Stimulated activated CD8-positive, alpha-beta memory T cell treated with anti-CD3 and anti-CD28 coated beads, Interleukin-15, amount 100 ng/mL, for 4 hours (primary cell): ENCODE results near the gene PRKACB.

Experiments used
- DNase-seq, 2 donors: peaks; one replicate each; pipeline ENCODE4 v3.0.0-alpha.2; 2020; ENCODE audit warnings: low read depth in 2 of 2

Gene PRKACB

DNA sequence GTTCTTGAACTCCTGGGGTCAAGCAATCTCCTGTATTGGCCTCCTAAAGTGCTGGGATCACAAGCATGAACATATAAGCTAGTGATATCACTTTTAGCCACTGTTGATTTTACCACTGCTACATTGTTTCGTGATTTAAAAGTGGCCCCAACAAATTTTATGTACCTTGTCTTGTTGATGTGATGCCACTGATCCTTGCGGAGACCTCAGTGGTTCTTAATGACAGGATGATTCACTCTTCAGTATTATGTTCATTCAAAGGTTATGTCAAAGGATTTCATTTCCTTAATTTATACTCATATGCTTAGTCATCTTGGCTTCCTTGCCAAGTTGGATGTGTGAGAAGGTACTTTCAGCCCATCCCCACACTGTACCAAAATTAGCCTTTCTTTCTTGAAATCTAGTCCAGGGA is 12.1 kb downstream of the PRKACB start:
- DNase-seq: no peak

DNA sequence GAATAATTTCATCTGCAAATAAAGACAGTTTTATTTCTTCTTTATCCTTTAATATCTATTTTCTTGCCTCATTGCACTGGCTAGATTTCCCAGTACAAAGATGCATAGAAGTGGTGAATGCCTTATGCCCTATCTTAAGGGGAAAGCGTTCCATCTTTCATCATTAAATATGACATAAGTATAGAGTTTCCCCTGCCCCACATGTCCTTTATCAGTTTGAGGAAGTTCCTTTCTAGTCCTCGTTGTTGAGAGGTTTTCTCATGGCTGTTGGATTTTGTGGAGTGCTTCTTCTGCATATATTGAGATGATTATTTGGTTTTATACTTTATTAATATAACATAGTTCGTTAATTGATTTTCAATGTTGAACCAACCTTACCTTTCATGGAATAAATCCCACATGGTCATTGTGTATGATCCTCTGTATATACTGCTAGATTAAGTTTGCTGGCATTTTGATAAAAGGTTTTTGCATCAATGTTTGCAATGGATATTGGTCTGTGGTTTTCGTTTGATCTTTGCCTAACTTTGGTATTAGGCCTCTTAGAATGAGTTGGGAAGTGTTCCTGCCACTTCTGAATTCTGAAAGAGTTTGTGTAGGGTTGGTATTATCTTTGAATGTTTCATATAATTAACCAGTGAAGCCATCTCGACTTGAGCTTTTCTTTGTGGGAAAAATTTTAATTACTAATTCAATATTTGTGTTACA is 15.6 kb downstream of the PRKACB start:
- DNase-seq: no peak

DNA sequence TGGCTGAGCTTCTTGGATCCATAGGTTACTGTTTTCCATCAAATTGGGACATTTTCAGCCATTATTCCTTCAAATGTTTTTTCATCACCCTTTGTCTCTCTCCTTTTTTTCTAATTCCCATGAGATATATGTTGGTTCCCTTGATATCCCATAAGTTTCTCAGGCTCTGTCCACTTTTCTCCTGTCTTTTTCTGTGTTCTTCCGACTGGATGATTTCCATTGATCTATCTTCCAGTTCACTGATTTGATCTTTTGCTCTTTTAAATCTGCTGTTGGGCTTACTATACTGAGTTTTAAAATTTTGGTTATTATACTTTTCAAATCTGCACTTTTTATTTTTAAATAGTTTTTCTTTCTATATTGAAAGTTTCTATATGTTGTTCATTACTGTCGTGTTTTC is 18.2 kb downstream of the PRKACB start:
- DNase-seq: no peak

DNA sequence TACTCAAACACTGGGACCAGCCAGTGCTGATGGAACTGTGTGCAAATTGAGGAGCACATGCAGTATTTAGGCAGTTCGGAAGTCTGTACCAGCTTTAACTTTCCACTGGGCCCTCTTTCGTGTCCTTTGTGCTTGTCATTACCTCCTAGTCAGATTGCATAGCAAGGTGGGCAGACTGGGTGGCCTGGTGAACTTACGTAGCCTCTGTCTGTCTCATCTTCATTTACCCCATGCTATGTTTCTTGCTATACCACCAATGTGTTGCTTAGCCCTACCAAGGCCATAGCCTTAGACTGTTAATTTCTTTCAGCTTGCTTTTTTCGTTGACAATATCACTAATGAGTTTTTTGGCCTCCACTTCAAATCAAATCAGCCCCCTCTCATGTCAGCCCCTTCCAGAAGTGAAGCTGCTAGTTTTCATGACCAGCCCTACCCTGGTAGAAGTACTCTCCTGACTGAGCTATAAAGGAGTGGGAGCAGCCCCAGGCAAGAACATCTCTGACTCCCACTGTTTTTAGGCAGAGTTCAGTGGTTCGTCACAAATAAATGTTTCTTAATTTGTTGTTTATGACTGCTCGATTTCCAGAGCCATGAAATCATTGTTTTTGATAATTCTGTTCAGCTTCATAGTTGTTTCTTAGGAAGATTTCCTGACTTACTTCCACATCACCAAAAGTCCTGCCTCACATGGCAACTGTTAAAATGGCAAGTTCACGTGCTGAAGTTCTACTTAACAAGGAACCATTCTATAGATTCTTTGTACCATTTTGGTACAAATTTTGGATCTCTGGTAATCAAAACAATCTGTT is 19.3 kb downstream of the PRKACB start:
- DNase-seq: no peak

DNA sequence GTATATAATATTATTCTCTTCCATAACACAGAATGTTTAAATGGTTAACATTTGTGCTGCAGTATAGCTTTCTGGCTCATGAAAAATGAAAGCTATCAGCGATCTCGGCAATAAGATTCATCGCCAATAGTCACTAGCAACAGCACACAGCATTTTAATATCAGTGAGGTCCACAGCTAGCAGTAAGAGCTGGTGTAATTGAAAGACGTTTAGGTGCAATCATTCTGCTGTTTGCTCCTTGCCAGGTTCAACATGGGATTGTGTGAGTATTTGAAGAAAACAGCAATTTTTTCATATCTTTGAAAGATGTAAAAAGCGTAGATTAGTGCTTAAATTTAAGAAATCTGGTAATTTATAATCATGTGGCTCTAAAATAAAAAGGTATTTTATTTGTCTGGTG is 20.1 kb downstream of the PRKACB start:
- no peak for DNase-seq

DNA sequence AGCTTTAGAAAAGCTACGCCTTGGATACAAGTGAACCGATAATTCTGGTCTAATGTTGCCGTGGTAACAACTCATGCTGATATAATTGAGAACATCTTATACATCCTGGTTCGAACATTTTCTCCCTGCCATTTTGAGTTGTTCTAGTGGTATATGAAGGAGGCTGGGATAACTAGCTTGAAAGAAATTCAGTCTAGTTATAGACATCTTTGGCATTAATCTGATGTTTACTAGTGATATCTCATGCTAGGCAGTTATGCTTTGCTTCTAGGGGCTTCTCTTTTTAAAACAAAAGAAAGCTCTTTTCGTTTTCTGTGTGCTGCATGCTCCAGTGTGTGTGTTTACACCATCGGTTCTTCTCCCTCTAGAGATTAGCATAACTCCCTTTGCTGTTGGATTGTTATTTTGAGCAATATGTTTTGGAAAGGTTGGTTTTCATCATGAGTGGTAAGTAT is 20.5 kb downstream of the PRKACB start:
- DNase-seq: no peak

DNA sequence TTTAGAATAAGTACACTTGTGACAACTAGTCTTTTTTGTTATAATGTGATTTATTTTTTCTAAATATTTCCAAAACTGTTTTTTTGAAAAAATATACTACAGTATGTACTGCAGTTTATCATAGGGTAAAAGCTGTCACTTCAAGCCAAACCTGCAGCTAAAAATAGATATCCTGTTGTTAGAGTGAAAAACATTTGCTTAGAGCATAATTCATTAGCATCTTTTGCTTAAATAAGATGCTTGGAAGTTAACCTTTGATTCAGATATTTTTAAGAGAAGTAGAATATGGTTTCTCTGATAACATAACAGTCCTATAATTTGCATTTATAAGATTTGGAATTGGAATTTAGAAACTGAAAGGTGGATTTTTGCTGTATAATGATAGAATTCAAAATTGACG is 21.5 kb downstream of the PRKACB start:
- no peak for DNase-seq

DNA sequence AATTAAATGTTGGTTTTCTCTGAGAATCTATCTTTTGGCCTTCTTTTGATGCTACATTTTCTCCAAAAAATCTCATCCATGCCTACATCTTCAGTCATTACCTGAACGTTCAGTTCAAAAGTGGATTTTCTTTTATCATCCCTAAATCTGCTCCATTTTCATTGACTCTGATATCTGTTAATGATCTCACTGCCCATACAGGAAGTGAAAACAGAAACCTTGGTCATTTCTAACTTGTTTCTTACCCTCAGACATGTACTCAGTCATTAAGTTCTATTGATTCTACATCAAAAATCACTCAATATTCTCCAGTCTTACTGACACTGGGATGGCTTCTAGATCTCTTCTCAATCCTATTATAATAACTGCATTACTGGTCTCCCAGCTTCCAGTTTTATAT is 22.7 kb downstream of the PRKACB start:
- no peak for DNase-seq

DNA sequence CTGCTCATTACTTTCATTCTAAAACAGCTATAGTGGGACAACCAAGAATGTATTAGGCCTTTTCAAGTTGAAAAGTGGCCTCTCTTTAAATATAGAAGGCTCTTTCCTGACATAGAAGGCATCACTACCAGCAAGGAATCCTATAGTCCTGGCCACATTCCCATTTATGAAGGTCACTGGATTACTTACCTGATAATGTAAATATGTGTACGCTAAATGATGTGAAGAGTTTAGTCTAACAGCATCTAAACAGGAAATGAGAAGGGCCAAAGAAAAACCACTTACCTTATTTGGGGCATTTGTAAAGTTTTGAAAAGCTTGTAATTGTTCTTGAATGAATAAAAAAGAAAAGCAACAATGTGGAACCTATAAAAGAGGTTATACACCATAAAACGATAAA is 24.7 kb downstream of the PRKACB start:
- DNase-seq: no peak

DNA sequence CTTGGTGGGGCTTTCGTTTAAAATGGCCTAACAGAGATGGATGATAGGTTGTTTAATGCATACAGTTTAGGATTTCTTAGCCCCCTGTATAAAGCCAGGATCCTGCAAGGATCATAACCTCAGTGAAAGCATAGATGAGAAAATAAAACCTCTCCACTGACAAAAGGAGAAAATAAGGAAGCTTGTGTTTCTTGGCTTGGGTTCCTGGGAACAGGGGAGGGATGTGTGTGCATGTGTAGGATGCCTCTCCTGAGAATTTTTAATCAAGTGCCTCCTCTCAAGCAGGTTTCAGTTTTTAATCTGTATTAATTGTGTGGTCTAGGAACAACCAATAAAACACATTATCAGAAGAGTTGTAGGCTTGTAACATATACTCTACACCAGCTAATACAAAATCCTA is 26.1 kb downstream of the PRKACB start:
- DNase-seq: no peak

DNA sequence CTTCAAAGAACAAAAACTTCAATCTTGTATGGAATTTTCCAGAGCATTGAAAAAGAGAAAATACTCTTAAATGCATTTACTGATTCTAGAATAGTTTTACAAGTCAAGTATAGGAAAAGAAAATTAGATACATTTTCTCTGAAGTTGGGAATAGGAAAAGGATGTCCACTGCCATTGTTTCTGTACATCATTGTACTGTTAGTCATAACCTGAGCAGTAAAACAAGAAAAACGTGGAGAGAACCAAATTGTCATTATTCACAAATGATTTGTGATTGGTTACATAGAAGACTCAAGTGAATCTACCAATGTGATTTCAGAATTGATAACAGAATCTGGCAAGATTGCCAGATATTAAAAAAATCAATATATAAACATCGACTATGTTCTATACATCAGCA is 27.4 kb downstream of the PRKACB start:
- DNase-seq: no peak

DNA sequence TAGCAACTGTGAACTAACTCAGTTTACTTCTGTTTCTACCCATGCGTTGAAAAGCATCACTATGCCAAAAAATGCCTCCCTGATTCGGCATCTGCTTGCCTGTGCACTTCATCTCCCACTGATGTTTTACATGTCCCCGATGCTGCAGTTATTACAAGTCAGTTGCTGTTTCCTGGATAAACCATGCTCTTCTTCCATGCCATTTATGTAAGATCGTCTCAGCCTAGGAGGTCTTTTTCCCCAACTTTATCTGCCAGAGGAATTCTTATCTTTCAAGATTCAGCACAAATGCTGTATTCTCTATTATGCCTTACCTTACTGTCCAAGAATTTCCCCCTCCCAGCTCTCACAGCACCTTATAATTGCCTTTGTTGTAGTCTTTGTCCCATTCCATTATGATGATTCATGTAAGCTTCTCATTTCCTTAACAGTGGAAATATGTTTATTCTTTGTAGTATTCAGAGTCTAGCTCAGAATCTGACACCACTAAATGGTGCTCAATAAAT is 30.0 kb downstream of the PRKACB start:
- no peak for DNase-seq

DNA sequence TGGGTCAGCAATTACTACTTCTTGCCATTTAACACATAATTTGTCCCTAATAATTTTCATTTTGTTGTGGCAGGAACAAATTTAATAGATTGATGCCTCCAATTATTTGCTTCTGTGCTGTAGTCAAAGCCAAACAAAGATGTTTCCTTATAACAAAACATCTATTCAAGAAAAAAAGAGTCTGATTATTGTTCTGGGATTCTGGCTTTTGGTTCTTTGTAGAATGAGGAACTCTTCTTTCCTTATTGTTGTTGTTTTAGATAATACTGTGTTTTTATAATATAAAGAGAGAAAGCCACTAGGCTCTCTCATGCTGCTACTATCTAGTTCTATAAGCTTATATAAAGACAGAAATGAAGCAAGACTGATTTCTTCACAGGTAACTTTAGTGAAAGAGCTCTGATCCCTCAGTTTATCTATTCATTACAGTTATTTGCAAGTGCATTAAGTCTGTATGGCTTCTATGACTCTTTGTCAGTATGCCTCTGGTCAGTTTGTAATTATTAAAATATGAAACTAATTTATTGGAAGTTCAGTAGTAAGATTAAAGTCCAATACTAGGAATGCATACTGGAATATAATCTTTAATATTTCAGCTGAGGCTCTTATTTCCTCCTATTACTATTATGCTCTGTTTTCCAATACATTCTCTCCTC is 37.4 kb downstream of the PRKACB start:
- DNase-seq: no peak

DNA sequence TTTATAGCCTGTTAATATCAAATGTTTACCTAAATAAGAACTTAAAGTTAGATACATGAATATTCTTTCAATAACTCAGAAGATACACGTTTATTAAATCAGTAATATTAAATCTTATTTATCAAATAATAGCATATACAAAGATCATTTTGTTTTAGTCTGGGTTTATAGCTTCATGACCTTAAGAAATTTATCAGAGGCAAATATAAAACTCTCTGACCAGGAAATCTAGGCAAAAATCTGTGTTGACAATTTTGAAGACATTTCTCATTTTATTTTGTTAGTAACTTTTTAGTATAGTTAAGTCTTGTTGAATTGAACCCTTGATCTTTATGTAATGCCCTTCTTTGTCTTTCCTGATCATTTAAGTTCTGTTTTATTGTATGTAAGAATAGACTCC is 46.4 kb downstream of the PRKACB start:
- no peak for DNase-seq

DNA sequence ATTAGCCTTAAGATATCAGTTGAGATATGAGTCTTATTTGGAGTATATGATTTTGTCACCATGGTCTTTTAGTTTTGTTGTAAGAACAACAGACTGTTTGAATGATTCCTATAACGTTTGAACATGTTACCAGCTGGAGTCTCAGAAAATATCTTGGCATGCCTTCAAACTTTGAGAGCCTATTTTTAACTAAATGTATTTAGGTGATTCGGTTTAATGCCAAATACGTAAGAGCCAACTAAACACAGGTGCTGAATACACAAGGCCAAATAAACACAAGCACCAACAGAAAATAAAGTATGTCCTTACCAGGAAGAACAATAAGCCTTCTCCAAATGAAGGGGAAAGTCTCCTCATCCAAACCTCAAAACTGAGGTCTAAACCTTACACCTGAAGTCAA is 48.6 kb downstream of the PRKACB start:
- DNase-seq: no peak

DNA sequence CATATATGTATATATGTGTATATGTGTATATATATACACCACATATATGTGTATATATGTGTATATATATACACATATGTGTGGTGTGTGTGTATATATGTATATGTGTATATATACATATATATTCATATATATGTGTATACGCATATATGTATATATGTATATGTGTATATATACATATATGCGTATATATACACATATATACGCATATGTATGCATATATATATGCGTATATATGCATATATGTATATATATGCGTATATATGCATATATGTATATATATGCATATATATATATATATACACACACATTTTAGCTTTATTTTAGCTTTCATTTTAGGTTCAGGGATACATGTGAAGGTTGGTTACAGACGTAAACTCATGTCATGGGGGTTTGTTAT is 54.8 kb downstream of the PRKACB start:
- DNase-seq: no peak

DNA sequence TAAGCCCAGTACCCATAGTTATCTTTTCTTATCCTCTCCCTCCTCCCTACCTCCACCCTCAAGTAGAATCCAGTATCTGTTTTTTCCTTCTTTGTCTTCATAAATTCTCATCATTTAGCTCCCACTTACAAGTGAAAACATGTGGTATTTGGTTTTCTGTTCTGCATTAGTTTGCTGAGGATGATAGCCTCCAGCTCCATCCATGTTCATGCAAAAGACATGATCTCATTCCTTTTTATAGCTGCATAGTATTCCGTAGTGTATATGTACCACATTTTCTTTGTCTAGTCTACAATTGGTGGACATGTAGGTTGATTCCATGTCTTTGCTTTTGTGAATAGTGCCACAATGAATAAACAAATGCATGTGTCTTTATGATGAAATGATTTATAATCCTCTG is 55.2 kb downstream of the PRKACB start:
- no peak for DNase-seq

DNA sequence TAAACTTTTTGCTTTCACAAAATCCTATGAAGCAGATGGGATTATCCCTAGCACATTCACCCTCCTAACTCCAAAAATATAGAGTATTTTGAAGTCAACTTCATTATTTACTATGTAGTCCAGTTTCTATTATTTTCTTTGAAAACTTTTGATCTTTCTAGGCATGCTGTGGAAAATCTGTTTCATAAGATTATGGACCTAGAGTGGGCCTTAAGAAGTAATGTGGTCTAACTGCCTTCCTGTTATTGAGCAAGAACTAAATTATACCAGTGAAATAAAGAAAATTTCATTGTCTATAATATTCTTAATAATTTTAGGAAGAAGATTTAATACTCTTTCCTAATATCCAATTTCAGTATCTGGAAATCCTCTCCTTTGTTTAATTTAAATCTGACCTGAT is 58.1 kb downstream of the PRKACB start:
- no peak for DNase-seq

DNA sequence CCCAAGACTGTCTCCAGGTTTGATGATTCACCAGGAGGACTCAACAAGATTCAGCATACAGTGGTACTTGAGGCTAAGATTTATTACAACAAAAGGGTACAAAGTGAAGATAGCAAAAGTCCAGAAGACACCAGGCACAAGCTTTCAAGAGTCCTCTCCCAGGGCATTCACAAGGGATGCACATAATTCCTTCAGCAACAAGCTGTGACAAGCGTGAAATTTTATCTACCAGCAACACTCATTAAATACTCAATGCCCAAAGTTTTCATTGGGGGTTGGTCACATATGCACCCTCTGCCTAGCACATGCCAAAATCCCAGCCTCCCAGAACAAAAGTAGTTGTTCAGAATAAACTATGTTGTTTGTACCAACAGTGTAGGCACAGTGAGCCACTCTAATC is 62.3 kb downstream of the PRKACB start:
- no peak for DNase-seq

DNA sequence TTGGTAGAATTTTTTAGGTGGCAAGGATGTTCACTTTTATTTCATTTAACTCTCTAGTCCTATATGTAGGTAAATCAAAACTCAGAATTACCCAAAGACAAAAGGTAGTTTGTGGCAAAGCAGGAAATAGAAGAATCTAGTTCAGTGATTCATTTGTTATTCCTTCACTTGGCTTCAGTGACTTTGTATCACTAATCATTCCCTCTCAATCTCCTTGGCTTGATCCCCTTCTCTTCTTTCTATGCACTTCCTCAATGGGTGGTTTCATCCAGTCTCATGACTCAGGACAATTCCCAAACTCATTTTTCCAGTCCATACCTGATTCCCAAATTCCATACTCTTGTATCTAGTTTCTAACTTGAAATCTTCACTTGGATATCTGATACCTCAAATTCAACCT is 64.9 kb downstream of the PRKACB start:
- no peak for DNase-seq

DNA sequence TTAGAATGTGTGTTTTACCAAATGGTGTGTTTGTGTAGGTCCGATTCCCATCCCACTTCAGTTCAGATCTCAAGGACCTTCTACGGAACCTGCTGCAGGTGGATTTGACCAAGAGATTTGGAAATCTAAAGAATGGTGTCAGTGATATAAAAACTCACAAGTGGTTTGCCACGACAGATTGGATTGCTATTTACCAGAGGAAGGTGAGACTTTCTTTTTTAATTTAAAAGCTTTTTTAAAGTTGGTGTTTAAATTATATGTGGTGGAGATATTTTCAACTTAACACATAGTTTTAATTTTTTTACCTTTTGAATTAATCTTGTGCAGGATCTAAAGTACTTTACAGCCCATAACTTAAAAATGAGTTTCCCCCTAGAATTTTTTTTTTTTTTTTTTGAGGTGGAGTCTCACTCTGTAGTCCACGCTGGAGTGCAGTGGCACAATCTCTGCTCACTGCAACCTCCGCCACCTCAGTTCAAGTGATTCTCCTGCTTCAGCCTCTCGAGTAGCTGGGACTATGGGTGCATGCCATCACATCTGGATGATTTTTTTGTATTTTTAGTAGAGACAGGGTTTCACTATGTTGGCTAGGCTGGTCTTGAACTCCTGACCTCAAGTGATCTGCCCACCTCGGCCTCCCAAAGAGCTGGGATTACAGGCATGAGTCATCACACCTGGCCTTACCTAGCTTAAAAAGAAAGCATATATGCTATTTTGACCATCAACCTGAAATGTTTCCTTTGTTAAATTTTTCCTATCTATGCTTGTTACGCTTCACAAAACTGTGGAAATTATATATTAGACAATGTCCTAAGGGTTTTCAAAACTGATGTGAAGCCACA is 70.3 kb downstream of the PRKACB start:
- DNase-seq: no peak

DNA sequence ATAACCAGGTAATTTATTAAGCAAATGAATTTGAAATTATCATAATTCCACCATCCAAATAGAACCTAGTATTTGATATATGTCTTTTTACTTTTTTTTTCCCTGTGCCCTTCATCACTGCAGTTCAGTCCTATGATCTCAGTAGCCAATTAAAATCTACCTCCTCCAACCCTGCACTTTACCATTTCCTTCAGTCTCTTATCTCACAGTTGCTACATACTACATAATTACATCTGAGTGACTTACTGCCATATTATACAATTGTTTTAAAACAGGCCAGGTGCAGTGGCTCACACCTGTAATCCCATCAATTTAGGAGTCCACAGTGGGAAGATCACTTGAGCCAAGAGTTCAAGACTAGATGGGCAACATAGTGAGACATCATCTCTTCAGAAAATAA is 73.2 kb downstream of the PRKACB start:
- no peak for DNase-seq
